SU-DHL-6 (cell line): ENCODE data around the gene PSMG1.

ENCODE experiments used
- H2AFZ ChIP-seq: fragments of 200-600 bp; sonication (generic); 2 replicates; pipeline ENCODE4 v1.6.1; 2014; ENCODE audit warnings: low read depth, mild to moderate bottlenecking, moderate library complexity, mixed read lengths, antibody characterized with exemption, low read length; ENCODE audit not compliant: severe bottlenecking
- H3F3A ChIP-seq: fragments of 200-600 bp; shearing (Covaris generic); 2 replicates; pipeline ENCODE4 v1.6.0; 2016; ENCODE audit warnings: antibody characterized with exemption, mild to moderate bottlenecking; ENCODE audit not compliant: insufficient read depth
- H3K27ac ChIP-seq: fragments of 200-600 bp; sonication (generic); 2 replicates; pipeline ENCODE4 v1.5.1; 2016; ENCODE audit warnings: low read depth, mild to moderate bottlenecking, low read length, moderate library complexity, mixed read lengths
- H3K27me3 ChIP-seq: fragments of 200-600 bp; sonication (generic), shearing (Covaris generic); 2 replicates; pipeline ENCODE4 v1.6.0; 2014; ENCODE audit warnings: mild to moderate bottlenecking, low read length
- H3K36me3 ChIP-seq: fragments of 200-600 bp; sonication (generic); 2 replicates; pipeline ENCODE4 v1.6.1; 2014; ENCODE audit warnings: mild to moderate bottlenecking, low read length, mixed read lengths
- H3K4me2 ChIP-seq: fragments of 300-600, 200-600 bp; shearing (Covaris generic), sonication (generic); 2 replicates; pipeline ENCODE4 v1.6.0; 2014; ENCODE audit warnings: low read length, low read depth, mild to moderate bottlenecking; ENCODE audit not compliant: poor library complexity, severe bottlenecking
- H3K4me3 ChIP-seq: fragments of 200-600 bp; sonication (generic); 2 replicates; pipeline ENCODE4 v1.5.1; 2014; ENCODE audit warnings: antibody characterized with exemption, low read length, mild to moderate bottlenecking, mixed read lengths; ENCODE audit not compliant: insufficient read depth, poor library complexity, severe bottlenecking
- H3K79me2 ChIP-seq: fragments of 200-600 bp; sonication (generic); 2 replicates; pipeline ENCODE4 v1.6.1; 2014; ENCODE audit warnings: mild to moderate bottlenecking, low read length, moderate library complexity; ENCODE audit not compliant: insufficient read depth
- H3K9ac ChIP-seq: fragments of 200-600 bp; sonication (generic); 2 replicates; pipeline ENCODE4 v1.7.0; 2014; ENCODE audit warnings: mild to moderate bottlenecking, low read length
- H3K9me2 ChIP-seq: fragments of 200-600 bp; sonication (generic); replicated peaks from 2 replicates; pipeline ENCODE4 v1.6.1; 2014; ENCODE audit warnings: low read length; ENCODE audit not compliant: insufficient read depth
- H3K9me3 ChIP-seq: fragments of 200-600 bp; sonication (generic); 2 replicates; pipeline ENCODE4 v1.6.1; 2014; ENCODE audit warnings: low read length, mixed read lengths; ENCODE audit not compliant: insufficient read depth
- H4K20me1 ChIP-seq: fragments of 200-600 bp; sonication (generic); 2 replicates; pipeline ENCODE4 v1.6.1; 2014; ENCODE audit warnings: low read depth, mild to moderate bottlenecking, antibody characterized with exemption, low read length, moderate library complexity, mixed read lengths
- CTCF ChIP-seq: fragments of 200-600 bp; sonication (generic); IDR thresholded peaks from one replicate; pipeline ENCODE4 v1.5.1; 2017; ENCODE audit warnings: antibody characterized with exemption, mild to moderate bottlenecking, low read length, moderate library complexity; ENCODE audit not compliant: insufficient read depth, poor library complexity, severe bottlenecking
- EZH2phosphoT487 ChIP-seq: fragments of 200-600 bp; sonication (generic), shearing (Covaris generic); conservative IDR thresholded peaks from 2 replicates; pipeline ENCODE4 v1.6.1; 2018; ENCODE audit warnings: mild to moderate bottlenecking, antibody characterized with exemption, low read length, moderate library complexity, mixed read lengths

The PSMG1 gene

GRCh38 chr21:39185157-39185556, 1.9 kb upstream of the PSMG1 start:
- peaks cover 3% of the 10 kb centered on the region; the same call in 1 of the 2 replicates for H4K20me1 ChIP-seq
- H3K27ac ChIP-seq = peak overlapping the region; percentile 79; the same call in 1 of the 2 replicates
- peaks cover 31% of the 10 kb centered on the region for H3K79me2 ChIP-seq
- no peak for TF ChIP-seq EZH2phosphoT487
- TF ChIP-seq CTCF = no peak
- peak overlapping the region; percentile 86 for H3K4me3 ChIP-seq
- H3K9me2 ChIP-seq = no peaks in the 10 kb centered on the region
- H3F3A ChIP-seq = peaks cover 62% of the 10 kb centered on the region
- no peak overlapping the region for H2AFZ ChIP-seq
- no peaks in the 10 kb centered on the region for H3K9me3 ChIP-seq
- peak overlapping the region; percentile 79 for H3K4me2 ChIP-seq
- peak overlapping the region; percentile 94 for H3K9ac ChIP-seq
- peaks cover 4% of the 10 kb centered on the region for H3K36me3 ChIP-seq
- no peaks in the 10 kb centered on the region for H3K27me3 ChIP-seq

- H4K20me1 ChIP-seq = peaks cover 3% of the 10 kb centered on the region; the same call in 1 of the 2 replicates
- H3K27ac ChIP-seq = peak overlapping the region; percentile 79
- H3K79me2 ChIP-seq = peaks cover 36% of the 10 kb centered on the region
- H3F3A ChIP-seq = peaks cover 54% of the 10 kb centered on the region
- peak overlapping the region; percentile 86 for H3K4me3 ChIP-seq
- H3K27me3 ChIP-seq = no peaks in the 10 kb centered on the region
- no peaks in the 10 kb centered on the region for H3K9me2 ChIP-seq
- H2AFZ ChIP-seq = no peak overlapping the region
- peaks cover 9% of the 10 kb centered on the region for H3K36me3 ChIP-seq
- TF ChIP-seq CTCF = no peak
- TF ChIP-seq EZH2phosphoT487 = no peak
- H3K9me3 ChIP-seq = no peaks in the 10 kb centered on the region
- H3K9ac ChIP-seq = peak overlapping the region; percentile 94
- H3K4me2 ChIP-seq = peak overlapping the region; percentile 79
These were observed 1.1 kb upstream of the PSMG1 start for GRCh38 chr21:39184050-39184980.

GRCh38 chr21:39182484-39183271, 573 bp downstream of the PSMG1 start:
- Histone ChIP-seq H3K9me3 (no peaks in the 10 kb centered on the region), H4K20me1 (peaks cover 3% of the 10 kb centered on the region; the same call in 1 of the 2 replicates), H3F3A (peaks cover 38% of the 10 kb centered on the region), H3K27me3 (no peaks in the 10 kb centered on the region), H3K9me2 (no peaks in the 10 kb centered on the region), H3K4me2 (peak overlapping the region; percentile 79), H3K4me3 (peak overlapping the region; percentile 86), H3K36me3 (peaks cover 16% of the 10 kb centered on the region), H2AFZ (peak overlapping the region; percentile 45), H3K9ac (peak overlapping the region; percentile 94), H3K79me2 (peaks cover 38% of the 10 kb centered on the region), H3K27ac (peak overlapping the region; percentile 79)
- TF ChIP-seq CTCF = no peak
- TF ChIP-seq EZH2phosphoT487 = no peak
